K562 (cell line): ENCODE data around the gene GEMIN7. TPM values are rescaled to one million over a fixed set of nuclear protein-coding genes. Genes with fewer than 3 reads are reported as not detected.

ENCODE experiments used
- HNRNPLL ChIP-seq: fragments of 200-400 bp; formaldehyde crosslinking; IDR thresholded peaks from 2 replicates; pipeline ENCODE4 v1.6.1; 2017; ENCODE audit warnings: low read length, low read depth, mild to moderate bottlenecking; ENCODE audit not compliant: poor library complexity, severe bottlenecking
- JUN ChIP-seq, 2 experiments: sonication (generic) in 1 of 2; formaldehyde crosslinking in 1 of 2; IDR thresholded peaks; 2 replicates each; pipeline versions ENCODE4 v1.6.1 to v1.8.0; 2012 to 2022; ENCODE audit warnings: borderline replicate concordance in 2 of 2, mild to moderate bottlenecking in 2 of 2, improper control_type of control experiment in 1 of 2, low read depth in 1 of 2, low read length in 1 of 2, missing genetic modification reagents in 1 of 2
- KDM5B ChIP-seq: fragments of 200-600 bp; sonication (generic); IDR thresholded peaks from 2 replicates; pipeline ENCODE4 v1.6.1; 2012; ENCODE audit warnings: low read depth, mild to moderate bottlenecking, moderate library complexity, low read length, control low read depth, inconsistent platforms; ENCODE audit not compliant: insufficient replicate concordance
- MAX ChIP-seq: sonication (generic); formaldehyde crosslinking; IDR thresholded peaks from 2 replicates; pipeline ENCODE4 v1.9.0; 2022; ENCODE audit warnings: mild to moderate bottlenecking, missing genetic modification reagents
- MAZ ChIP-seq, 2 experiments: fragments of 450-650 bp in 1 of 2; sonication (generic) in 1 of 2; formaldehyde crosslinking; IDR thresholded peaks in 1 of 2; conservative IDR thresholded peaks in 1 of 2; 2 replicates each; pipeline versions ENCODE4 v1.4.0 to v1.5.0; 2020; ENCODE audit warnings: mild to moderate bottlenecking in 1 of 2, missing genetic modification reagents in 1 of 2
- MYC ChIP-seq, 2 experiments: fragments of 250-450 bp in 1 of 2; sonication (Bioruptor Pico) in 1 of 2; IDR thresholded peaks; 2 replicates each; pipeline versions ENCODE4 v1.5.1 to v1.6.1; 2012 to 2021; ENCODE audit warnings: low read depth in 2 of 2, borderline replicate concordance in 1 of 2, improper control_type of control experiment in 1 of 2, low read length in 1 of 2, mild to moderate bottlenecking in 1 of 2, moderate library complexity in 1 of 2
- POLR2AphosphoS2 ChIP-seq: IDR thresholded peaks from 2 replicates; pipeline ENCODE4 v1.6.1; 2012; ENCODE audit warnings: low read length, improper control_type of control experiment
- PTBP1 ChIP-seq: fragments of 200-400 bp; formaldehyde crosslinking; IDR thresholded peaks from 2 replicates; pipeline ENCODE4 v1.6.1; 2017; ENCODE audit warnings: low read depth, low read length
- SREBF1 ChIP-seq: fragments of 150-350 bp; IDR thresholded peaks from 2 replicates; pipeline ENCODE4 v1.6.1; 2014; ENCODE audit warnings: antibody characterized with exemption, low read depth, low read length, borderline replicate concordance
- VEZF1 ChIP-seq: fragments of 200-800 bp; sonication (Bioruptor generic); IDR thresholded peaks from 2 replicates; pipeline ENCODE4 v1.6.1; 2017; ENCODE audit warnings: missing genetic modification characterization, missing compliant biosample characterization
- ZBTB33 ChIP-seq: sonication (generic); formaldehyde crosslinking; IDR thresholded peaks from 2 replicates; pipeline ENCODE4 v1.8.1; 2023; ENCODE audit warnings: mild to moderate bottlenecking, missing genetic modification reagents
- ZNF431 ChIP-seq: sonication (generic); formaldehyde crosslinking; IDR thresholded peaks from 2 replicates; pipeline ENCODE4 v1.8.0; 2022; ENCODE audit warnings: mild to moderate bottlenecking, missing genetic modification reagents
- polyA plus RNA-seq, 8 experiments: library from polyadenylated mRNA; depleted of rRNA in 4 of 8; stranded (reverse) in 5 of 8; unstranded in 3 of 8; fragments of >200 nt; fragmentation: Nextera tagmentation in 2 of 8; fragmentation: Illumina TruSeq in 1 of 8; extraction: Ambion mirVana in 2 of 8; extraction: Trizol in 1 of 8; gene quantifications; 2 replicates each; pipeline versions ENCODE4 v1.2.1 to v1.2.3, GENCODE V29; 2011 to 2014; ENCODE audit warnings: inconsistent platforms in 1 of 8, missing spikeins in 1 of 8
- total RNA-seq, 7 experiments: library from RNA; depleted of rRNA in 6 of 7; stranded (reverse); fragments of >200 nt in 6 of 7; fragmentation: Illumina TruSeq in 2 of 7; extraction: Trizol in 2 of 7; gene quantifications; 2 replicates each; pipeline versions ENCODE4 v1.2.1 to v1.2.3, GENCODE V29; 2011 to 2021; ENCODE audit warnings: low replicate concordance in 1 of 7
- TF ChIP-seq, protein P1 (sequence below): sonication (generic); formaldehyde crosslinking; IDR thresholded peaks from 2 replicates; pipeline ENCODE4 v1.5.0; 2020; ENCODE audit warnings: missing genetic modification reagents
- TF ChIP-seq, protein P2 (sequence below), 2 experiments: fragments of 150-350 bp in 1 of 2; IDR thresholded peaks; 2 replicates each; pipeline ENCODE4 v1.6.1; 2012 to 2016; ENCODE audit warnings: low read depth in 2 of 2, low read length in 2 of 2, mild to moderate bottlenecking in 1 of 2, moderate library complexity in 1 of 2

GEMIN7 gene
- total and polyA plus RNA-seq, 9 of the 15 experiments (the other 6 are each of a cell fraction or from before 2014, with no cell fraction given), result 23.1 to 124 (median 54.9) TPM

DNA sequence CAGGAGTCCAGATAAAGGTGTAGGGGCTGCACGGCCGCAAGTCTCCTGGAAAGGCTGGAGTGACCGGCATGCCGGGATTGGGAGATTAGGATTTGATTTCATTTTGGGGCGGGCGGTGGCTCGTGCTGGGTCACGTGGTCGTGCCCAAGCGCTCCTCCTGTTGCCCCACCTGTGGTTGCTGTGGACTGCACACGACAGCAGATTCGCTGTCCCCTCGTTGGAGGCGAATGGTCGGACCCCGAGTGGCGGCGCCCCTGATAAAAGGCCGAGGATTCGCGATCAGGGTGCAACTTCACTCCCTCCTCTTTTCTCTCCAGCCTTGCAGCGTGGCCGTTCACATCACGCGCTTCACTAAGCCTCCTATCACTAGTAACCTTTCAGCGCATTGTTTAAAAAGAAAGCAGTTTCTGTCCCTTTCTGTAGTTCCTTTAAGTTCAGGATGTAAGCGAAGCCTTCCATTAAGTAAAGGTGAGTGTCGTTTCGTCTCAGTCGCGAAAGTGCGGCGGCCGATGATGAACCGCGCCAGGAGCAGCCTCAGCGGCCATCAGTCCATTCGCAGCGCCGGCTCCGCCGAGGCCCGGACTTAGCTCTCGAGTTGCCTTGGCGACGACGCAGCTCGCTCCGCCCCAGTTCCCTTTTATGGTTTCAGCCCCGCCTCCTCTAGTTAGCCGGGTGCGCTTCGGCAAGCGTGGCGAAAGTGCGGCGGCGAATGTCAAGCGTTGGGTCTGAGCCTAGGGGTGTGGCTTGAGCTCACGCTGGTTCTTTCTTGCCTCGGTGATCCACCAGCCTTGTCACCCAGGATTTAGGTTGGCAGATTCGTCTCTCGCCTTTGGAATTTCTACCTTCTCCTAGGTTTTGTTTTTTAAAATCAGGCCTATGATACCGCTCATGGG, 12.2 kb downstream of the GEMIN7 start (continued):
- TF ChIP-seq ZBTB33 (CRISPR knock-in tag) (peak; percentile 81), MAX (CRISPR knock-in tag) (peak; percentile 22; the same call in 1 of the 2 replicates), JUN (IDR thresholded peaks at IDR 0.05; ENCODE audit: borderline replicate concordance, low read depth, low read length) (no peak), JUN (CRISPR knock-in tag; IDR thresholded peaks at IDR 0.05; ENCODE audit: borderline replicate concordance) (no peak), HNRNPLL (peak; percentile 89), MAZ (CRISPR knock-in tag; conservative IDR thresholded peaks at IDR 0.05 in 1 of 2, IDR thresholded peaks at IDR 0.05 in 1 of 2) (peak in 1 of 2 experiments; percentile 56; a peak in 2 of 4 replicates), KDM5B (peak; percentile 10), PTBP1 (no peak), VEZF1 (CRISPR knock-in tag) (0 out of 2 replicates have a peak, but pooled peaks have one; percentile 28), MYC (IDR thresholded peaks at IDR 0.05; ENCODE audit: low read depth, low read length) (peak; percentile 56), MYC (CRISPR knock-in tag; IDR thresholded peaks at IDR 0.05; ENCODE audit: borderline replicate concordance, low read depth) (no peak), ZNF431 (CRISPR knock-in tag) (no peak), SREBF1 (no peak), POLR2AphosphoS2 (peak; percentile 96)
- TF ChIP-seq, protein P1, sequence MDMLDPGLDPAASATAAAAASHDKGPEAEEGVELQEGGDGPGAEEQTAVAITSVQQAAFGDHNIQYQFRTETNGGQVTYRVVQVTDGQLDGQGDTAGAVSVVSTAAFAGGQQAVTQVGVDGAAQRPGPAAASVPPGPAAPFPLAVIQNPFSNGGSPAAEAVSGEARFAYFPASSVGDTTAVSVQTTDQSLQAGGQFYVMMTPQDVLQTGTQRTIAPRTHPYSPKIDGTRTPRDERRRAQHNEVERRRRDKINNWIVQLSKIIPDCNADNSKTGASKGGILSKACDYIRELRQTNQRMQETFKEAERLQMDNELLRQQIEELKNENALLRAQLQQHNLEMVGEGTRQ, result peak; percentile 71
- TF ChIP-seq, protein P2, sequence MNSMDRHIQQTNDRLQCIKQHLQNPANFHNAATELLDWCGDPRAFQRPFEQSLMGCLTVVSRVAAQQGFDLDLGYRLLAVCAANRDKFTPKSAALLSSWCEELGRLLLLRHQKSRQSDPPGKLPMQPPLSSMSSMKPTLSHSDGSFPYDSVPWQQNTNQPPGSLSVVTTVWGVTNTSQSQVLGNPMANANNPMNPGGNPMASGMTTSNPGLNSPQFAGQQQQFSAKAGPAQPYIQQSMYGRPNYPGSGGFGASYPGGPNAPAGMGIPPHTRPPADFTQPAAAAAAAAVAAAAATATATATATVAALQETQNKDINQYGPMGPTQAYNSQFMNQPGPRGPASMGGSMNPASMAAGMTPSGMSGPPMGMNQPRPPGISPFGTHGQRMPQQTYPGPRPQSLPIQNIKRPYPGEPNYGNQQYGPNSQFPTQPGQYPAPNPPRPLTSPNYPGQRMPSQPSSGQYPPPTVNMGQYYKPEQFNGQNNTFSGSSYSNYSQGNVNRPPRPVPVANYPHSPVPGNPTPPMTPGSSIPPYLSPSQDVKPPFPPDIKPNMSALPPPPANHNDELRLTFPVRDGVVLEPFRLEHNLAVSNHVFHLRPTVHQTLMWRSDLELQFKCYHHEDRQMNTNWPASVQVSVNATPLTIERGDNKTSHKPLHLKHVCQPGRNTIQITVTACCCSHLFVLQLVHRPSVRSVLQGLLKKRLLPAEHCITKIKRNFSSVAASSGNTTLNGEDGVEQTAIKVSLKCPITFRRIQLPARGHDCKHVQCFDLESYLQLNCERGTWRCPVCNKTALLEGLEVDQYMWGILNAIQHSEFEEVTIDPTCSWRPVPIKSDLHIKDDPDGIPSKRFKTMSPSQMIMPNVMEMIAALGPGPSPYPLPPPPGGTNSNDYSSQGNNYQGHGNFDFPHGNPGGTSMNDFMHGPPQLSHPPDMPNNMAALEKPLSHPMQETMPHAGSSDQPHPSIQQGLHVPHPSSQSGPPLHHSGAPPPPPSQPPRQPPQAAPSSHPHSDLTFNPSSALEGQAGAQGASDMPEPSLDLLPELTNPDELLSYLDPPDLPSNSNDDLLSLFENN (IDR thresholded peaks at IDR 0.05; ENCODE audit: low read depth in 2 of 2, low read length in 2 of 2), result no peak
